ENCODE measurements around the gene KLK4. TPM values are rescaled to one million over a fixed set of nuclear protein-coding genes. Genes with fewer than 3 reads are reported as not detected.

Gene KLK4
- total and polyA plus RNA-seq, 10 of the 15 experiments (the other 5 are each of a cell fraction or from before 2014, with no cell fraction given): 0.06 to 0.31 TPM; not detected in 8

- peak; percentile 61 for TF ChIP-seq MLLT1 (IDR thresholded peaks at IDR 0.05)
- no peak for TF ChIP-seq EP300 (IDR thresholded peaks at IDR 0.05; ENCODE audit: borderline replicate concordance in 1 of 2, control insufficient read depth in 1 of 2, low read depth in 2 of 2, low read length in 2 of 2)
- no peak for TF ChIP-seq RELA (IDR thresholded peaks at IDR 0.05; ENCODE audit: borderline replicate concordance, partially characterized antibody)
- no peak for TF ChIP-seq WRNIP1 (IDR thresholded peaks at IDR 0.05; ENCODE audit: borderline replicate concordance, low read depth, low read length)
- no peak for TF ChIP-seq USF1 (IDR thresholded peaks at IDR 0.05; ENCODE audit: borderline replicate concordance, extremely low read length, insufficient read depth, low read depth, low read length)
- no peak for TF ChIP-seq TBL1XR1 (IDR thresholded peaks at IDR 0.05; ENCODE audit: low read depth, low read length)
- no peak for TF ChIP-seq SREBF1 (IDR thresholded peaks at IDR 0.05; ENCODE audit: low read length)
- no peak for TF ChIP-seq MEF2B (IDR thresholded peaks at IDR 0.05; ENCODE audit: partially characterized antibody, poor library complexity, severe bottlenecking)
- no peak for TF ChIP-seq SPI1 (IDR thresholded peaks at IDR 0.05; ENCODE audit: borderline replicate concordance, insufficient read depth, low read depth, low read length)
- no peak for TF ChIP-seq SUPT20H (IDR thresholded peaks at IDR 0.05; ENCODE audit: borderline replicate concordance, control insufficient read depth, low read depth, low read length)
- TF ChIP-seq KAT2A (conservative IDR thresholded peaks at IDR 0.05; ENCODE audit: control insufficient read depth, low read depth, low read length): no peak
- 0 out of 4 replicates have a peak, but pooled peaks of 1 of the 2 experiments have one; percentile 9 for TF ChIP-seq IKZF2 (IDR thresholded peaks at IDR 0.05)
- no peak for TF ChIP-seq EZH2 (IDR thresholded peaks at IDR 0.05; ENCODE audit: borderline replicate concordance, control insufficient read depth, low read depth, low read length)
- no peak for TF ChIP-seq BCL11A (IDR thresholded peaks at IDR 0.05; ENCODE audit: low read depth, low read length)
Measured at GRCh38 chr19:50891253-50891625, 20.0 kb downstream of the KLK4 start (continued).

Measured in GM12878 (cell line).